ENCODE measurements around the gene OSBP2.

GRCh38 chr22:30801695-30802094 lies 107.0 kb downstream of the OSBP2 start:
- no peak for TF ChIP-seq CTCF (IDR thresholded peaks at IDR 0.05)
- TF ChIP-seq POLR2A (IDR thresholded peaks at IDR 0.05) = no peak
